Measurements from ENCODE around the gene NEAT1. TPM values are rescaled to one million over a fixed set of nuclear protein-coding genes. Genes with fewer than 3 reads are reported as not detected.
A peak's percentile ranks its signal among the peaks of the same experiment; 100 is the strongest.

NEAT1 gene
- total and polyA plus RNA-seq, 9 of the 15 experiments (the other 6 are each of a cell fraction or from before 2014, with no cell fraction given), result 20.1 to 389 (median 62.8) TPM

DNA sequence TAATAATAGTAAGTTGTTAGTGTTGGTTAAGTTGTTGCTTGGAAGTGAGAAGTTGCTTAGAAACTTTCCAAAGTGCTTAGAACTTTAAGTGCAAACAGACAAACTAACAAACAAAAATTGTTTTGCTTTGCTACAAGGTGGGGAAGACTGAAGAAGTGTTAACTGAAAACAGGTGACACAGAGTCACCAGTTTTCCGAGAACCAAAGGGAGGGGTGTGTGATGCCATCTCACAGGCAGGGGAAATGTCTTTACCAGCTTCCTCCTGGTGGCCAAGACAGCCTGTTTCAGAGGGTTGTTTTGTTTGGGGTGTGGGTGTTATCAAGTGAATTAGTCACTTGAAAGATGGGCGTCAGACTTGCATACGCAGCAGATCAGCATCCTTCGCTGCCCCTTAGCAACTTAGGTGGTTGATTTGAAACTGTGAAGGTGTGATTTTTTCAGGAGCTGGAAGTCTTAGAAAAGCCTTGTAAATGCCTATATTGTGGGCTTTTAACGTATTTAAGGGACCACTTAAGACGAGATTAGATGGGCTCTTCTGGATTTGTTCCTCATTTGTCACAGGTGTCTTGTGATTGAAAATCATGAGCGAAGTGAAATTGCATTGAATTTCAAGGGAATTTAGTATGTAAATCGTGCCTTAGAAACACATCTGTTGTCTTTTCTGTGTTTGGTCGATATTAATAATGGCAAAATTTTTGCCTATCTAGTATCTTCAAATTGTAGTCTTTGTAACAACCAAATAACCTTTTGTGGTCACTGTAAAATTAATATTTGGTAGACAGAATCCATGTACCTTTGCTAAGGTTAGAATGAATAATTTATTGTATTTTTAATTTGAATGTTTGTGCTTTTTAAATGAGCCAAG lies 2.7 kb downstream of the NEAT1 start (continued):
- TF ChIP-seq DEAF1 (CRISPR knock-in tag; IDR thresholded peaks at IDR 0.05) (0 out of 2 replicates have a peak, but pooled peaks have one; percentile 3), ARID2 (IDR thresholded peaks at IDR 0.05) (no peak), PML (IDR thresholded peaks at IDR 0.05; ENCODE audit: low read length) (peak; percentile 6), E4F1 (CRISPR knock-in tag; IDR thresholded peaks at IDR 0.05; ENCODE audit: borderline replicate concordance) (no peak), SNRNP70 (optimal IDR thresholded peaks at IDR 0.05; ENCODE audit: low read depth, low read length) (peak; percentile 91), PRPF4 (IDR thresholded peaks at IDR 0.05; ENCODE audit: insufficient read depth, low read depth, low read length, poor library complexity, severe bottlenecking) (peak; percentile 17), ZBTB33 (CRISPR knock-in tag; IDR thresholded peaks at IDR 0.05) (no peak), TOE1 (IDR thresholded peaks at IDR 0.05; ENCODE audit: borderline replicate concordance) (no peak), TOE1 (CRISPR knock-in tag; IDR thresholded peaks at IDR 0.05; ENCODE audit: borderline replicate concordance, low read depth) (0 out of 2 replicates have a peak, but pooled peaks have one; percentile 58), FOXP1 (CRISPR knock-in tag; IDR thresholded peaks at IDR 0.05) (0 out of 2 replicates have a peak, but pooled peaks have one; percentile 11)
- TF ChIP-seq, protein P1, sequence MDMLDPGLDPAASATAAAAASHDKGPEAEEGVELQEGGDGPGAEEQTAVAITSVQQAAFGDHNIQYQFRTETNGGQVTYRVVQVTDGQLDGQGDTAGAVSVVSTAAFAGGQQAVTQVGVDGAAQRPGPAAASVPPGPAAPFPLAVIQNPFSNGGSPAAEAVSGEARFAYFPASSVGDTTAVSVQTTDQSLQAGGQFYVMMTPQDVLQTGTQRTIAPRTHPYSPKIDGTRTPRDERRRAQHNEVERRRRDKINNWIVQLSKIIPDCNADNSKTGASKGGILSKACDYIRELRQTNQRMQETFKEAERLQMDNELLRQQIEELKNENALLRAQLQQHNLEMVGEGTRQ (CRISPR knock-in tag; IDR thresholded peaks at IDR 0.05), result no peak

Measured in K562 (cell line).